GM21528 (cell line): ENCODE data around the gene PRKCE.

ENCODE experiments used
- ATAC-seq: cut with Tn5 transposase; IDR thresholded peaks from one replicate; pipeline ENCODE4 v1.9.1; 2021; ENCODE audit warnings: mild to moderate bottlenecking, moderate library complexity; ENCODE audit not compliant: unreplicated experiment, low FRiP score

Gene PRKCE

GRCh38 chr2:45651415-45652089, at the start of gene PRKCE:
Gene PRKCE, plus strand, starts transcription at chr2:45651675.
- ATAC-seq: peak; percentile 20

- no peak for ATAC-seq
These were observed 48.9 kb upstream of the PRKCE start for GRCh38 chr2:45602624-45603023.

- ATAC-seq: no peak
These were observed 46.4 kb upstream of the PRKCE start for GRCh38 chr2:45605116-45605515.

GRCh38 chr2:45606796-45607195, 44.7 kb upstream of the PRKCE start:
- no peak for ATAC-seq

- ATAC-seq: no peak
These were observed 43.8 kb upstream of the PRKCE start for GRCh38 chr2:45607701-45608100.

- peak; percentile 46 for ATAC-seq
These were observed 41.0 kb upstream of the PRKCE start for GRCh38 chr2:45610281-45611019.

- peak; percentile 90 for ATAC-seq
These were observed 40.2 kb upstream of the PRKCE start, which contains the start of gene SRBD1 for GRCh38 chr2:45611020-45611859. Gene SRBD1, minus strand, starts transcription at chr2:45611267. Its CDS starts 5,826 bp downstream, at chr2:45605441.

GRCh38 chr2:45612285-45612684, 39.2 kb upstream of the PRKCE start:
- no peak for ATAC-seq

- ATAC-seq: no peak
These were observed 38.7 kb upstream of the PRKCE start for GRCh38 chr2:45612731-45613130.

- no peak for ATAC-seq
These were observed 37.1 kb upstream of the PRKCE start for GRCh38 chr2:45614330-45614729.

- ATAC-seq: no peak
These were observed 36.5 kb upstream of the PRKCE start for GRCh38 chr2:45614871-45615415.

GRCh38 chr2:45616658-45617411, 34.6 kb upstream of the PRKCE start:
- ATAC-seq: no peak

GRCh38 chr2:45617496-45617895, 34.0 kb upstream of the PRKCE start:
- no peak for ATAC-seq

GRCh38 chr2:45622336-45623075, 29.0 kb upstream of the PRKCE start:
- no peak for ATAC-seq

GRCh38 chr2:45623098-45623497, 28.4 kb upstream of the PRKCE start:
- no peak for ATAC-seq

- ATAC-seq: no peak
These were observed 25.7 kb upstream of the PRKCE start for GRCh38 chr2:45625824-45626223.

GRCh38 chr2:45626387-45627221, 24.9 kb upstream of the PRKCE start:
- ATAC-seq: no peak

GRCh38 chr2:45627911-45628310, 23.6 kb upstream of the PRKCE start:
- no peak for ATAC-seq

GRCh38 chr2:45629971-45630370, 21.5 kb upstream of the PRKCE start:
- no peak for ATAC-seq
